ENCODE results near the gene SRRM3. TPM values are rescaled to one million over a fixed set of nuclear protein-coding genes. Genes with fewer than 3 reads are reported as not detected.
"Not testable (repeated sequence)": the region's sequence is repeated elsewhere in the genome, so short reads cannot be mapped to it uniquely, and the experiment has no call there.

Gene SRRM3
- total RNA-seq, 1 experiment from 2014 or later = 0.39 TPM

DNA sequence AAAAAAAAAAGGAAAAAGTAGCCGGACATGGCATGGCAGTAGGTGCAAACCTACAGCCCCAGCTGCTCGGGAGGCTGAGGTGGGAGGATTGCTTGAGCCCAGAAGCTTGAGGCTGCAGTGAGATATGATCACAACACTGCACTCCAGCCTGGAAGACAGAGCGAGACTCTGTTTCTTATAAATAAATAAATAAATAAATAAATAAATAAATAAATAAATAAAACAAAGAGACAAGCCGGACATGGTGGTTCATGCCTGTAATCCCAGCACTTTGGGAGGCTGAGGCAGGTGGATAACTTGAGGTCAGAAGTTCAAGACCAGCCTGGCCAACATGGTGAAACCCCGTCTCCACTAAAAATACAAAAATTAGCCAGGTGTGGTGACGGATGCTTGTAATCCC lies 113.0 kb downstream of the SRRM3 start:
- DNase-seq (ENCODE audit: low read depth) = not testable (repeated sequence)

GRCh38 chr7:76315364-76315763 lies 113.7 kb downstream of the SRRM3 start:
- DNase-seq (ENCODE audit: low read depth) = no peak

GRCh38 chr7:76316984-76317781 lies 115.5 kb downstream of the SRRM3 start:
- DNase-seq (ENCODE audit: low read depth) = no peak

DNA sequence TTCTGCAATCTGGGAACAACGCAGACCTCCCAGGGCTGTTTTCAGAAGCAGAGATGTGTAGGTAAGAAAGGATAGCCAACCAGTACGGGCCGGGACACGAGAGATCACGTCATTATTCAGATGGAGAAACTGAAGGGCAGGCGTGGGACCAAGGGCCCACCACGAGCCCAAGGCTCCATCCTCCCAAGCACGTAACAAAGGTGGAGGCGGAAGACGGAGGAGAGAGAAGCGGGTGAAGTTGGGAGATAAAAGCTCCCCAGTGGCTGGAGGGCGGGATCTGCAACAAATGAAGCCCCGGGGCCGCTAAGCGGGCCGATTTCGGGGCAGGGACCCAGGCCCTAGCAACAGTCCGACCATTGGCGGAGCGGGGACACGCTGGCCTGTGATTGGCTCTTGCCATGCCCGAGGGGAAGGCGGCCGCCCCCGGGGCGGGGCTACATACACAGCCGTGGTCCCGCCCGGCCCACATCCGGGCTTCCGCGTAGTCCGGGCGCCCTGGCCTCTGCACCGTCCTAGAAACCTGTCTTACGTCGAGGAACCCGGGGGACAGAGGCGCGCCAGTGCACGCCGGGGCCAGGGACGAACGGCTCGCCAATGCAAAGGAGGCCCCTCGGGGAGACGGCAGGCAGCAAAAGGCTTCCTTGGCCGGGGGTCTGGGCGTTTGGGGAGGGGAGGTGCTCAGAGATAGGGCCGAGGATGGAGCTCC lies 116.2 kb downstream of the SRRM3 start:
- peak; percentile 97 for DNase-seq (ENCODE audit: low read depth)

DNA sequence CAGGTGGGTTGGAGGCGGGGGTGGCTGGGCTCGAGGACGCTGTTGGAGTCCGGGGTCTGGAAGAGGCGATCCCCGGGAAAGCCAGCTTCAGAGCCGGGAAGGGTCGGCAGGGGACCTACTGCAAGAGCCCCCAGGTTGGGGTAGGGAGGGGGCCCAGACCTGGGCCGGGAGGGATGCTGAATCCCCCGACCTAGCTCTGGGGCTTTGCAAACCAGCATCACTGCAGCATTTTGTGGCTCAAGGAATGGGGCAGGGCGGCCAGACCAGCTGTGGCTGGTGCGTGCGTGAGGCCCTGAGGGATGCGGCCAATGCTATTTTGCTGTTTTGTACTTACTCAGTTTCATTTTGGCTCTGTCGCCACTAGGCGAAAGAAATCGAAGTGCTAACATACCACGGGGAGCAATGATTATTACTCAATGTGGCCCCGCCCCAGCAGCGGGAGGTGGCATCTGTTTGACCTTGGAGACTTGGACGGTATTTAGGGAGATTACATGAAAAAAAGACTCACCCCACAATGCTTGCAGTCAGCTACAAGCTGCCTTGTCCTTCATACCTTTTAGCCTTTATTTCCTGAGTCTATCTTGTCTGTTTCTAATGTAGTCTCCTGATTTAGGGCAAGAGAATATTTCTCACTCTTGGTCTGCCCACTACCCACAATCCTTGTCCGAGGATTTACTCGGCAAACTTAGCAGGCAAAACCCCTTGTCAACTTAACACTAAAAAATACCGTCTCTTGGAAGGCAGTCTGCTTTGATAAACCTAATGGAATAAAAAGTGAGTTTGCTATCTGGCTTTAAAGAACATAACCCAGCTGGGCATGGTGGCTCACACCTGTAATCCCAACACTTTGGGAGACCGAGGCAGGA lies 117.0 kb downstream of the SRRM3 start:
- DNase-seq (ENCODE audit: low read depth) = peak; percentile 91

GRCh38 chr7:76325092-76325491 lies 123.4 kb downstream of the SRRM3 start:
- DNase-seq (ENCODE audit: low read depth) = no peak

- DNase-seq (ENCODE audit: low read depth) = no peak
These were observed 124.1 kb downstream of the SRRM3 start for GRCh38 chr7:76325811-76326210.

DNA sequence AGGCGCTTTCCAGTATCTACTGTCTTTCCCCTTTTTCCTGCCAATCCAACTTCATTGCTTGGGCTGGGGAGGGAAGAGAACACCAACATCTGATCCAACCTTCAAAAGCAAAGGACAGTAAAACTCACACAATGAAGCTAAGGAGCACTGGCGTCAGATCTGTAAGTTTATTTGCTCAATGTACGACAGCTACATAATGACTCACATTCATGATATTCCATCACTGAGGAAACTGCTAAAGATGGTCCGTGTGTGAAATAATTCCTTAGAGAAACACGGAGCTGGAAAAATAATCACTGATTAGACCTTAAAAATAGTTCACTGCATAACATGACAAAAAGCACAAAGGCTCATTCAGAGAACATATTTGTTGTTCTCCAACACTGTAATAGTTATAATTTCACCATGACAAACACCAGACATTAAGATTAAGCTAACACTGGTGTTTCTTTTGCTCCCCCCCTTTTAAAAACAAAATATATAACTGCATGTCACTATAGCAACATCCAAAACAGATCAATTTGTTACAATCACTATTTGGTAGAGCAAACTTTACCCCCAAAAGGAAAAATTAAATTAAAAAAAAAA lies 125.0 kb downstream of the SRRM3 start:
- no peak for DNase-seq (ENCODE audit: low read depth)

- DNase-seq (ENCODE audit: low read depth) = no peak
These were observed 125.9 kb downstream of the SRRM3 start for GRCh38 chr7:76327610-76328009.

- DNase-seq (ENCODE audit: low read depth) = no peak
These were observed 126.7 kb downstream of the SRRM3 start for GRCh38 chr7:76328389-76328788.

DNA sequence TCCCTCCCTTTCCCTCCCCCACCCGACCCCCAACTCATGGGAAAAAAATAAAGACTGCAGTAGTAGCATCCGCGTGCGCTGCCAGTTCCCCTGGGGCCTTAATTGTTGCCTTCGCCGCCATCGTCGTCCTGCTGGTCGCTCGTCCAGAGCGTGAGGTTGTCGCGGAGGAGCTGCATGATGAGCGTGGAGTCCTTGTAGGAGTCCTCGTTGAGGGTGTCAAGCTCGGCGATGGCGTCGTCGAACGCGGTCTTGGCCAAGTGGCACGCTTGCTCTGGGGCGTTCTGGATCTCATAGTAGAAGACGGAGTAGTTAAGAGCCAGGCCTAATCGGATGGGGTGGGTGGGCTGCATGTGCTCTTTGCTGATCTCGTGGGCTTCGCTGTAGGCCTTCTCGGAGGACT lies 127.8 kb downstream of the SRRM3 start:
- no peak for DNase-seq (ENCODE audit: low read depth)

- DNase-seq (ENCODE audit: low read depth) = no peak
These were observed 128.6 kb downstream of the SRRM3 start for GRCh38 chr7:76330261-76330660.

GRCh38 chr7:76330673-76331072 lies 129.0 kb downstream of the SRRM3 start:
- DNase-seq (ENCODE audit: low read depth) = no peak

- no peak for DNase-seq (ENCODE audit: low read depth)
These were observed 130.4 kb downstream of the SRRM3 start for GRCh38 chr7:76332078-76332477.

GRCh38 chr7:76333511-76334101 lies 131.9 kb downstream of the SRRM3 start:
- no peak for DNase-seq (ENCODE audit: low read depth)

DNA sequence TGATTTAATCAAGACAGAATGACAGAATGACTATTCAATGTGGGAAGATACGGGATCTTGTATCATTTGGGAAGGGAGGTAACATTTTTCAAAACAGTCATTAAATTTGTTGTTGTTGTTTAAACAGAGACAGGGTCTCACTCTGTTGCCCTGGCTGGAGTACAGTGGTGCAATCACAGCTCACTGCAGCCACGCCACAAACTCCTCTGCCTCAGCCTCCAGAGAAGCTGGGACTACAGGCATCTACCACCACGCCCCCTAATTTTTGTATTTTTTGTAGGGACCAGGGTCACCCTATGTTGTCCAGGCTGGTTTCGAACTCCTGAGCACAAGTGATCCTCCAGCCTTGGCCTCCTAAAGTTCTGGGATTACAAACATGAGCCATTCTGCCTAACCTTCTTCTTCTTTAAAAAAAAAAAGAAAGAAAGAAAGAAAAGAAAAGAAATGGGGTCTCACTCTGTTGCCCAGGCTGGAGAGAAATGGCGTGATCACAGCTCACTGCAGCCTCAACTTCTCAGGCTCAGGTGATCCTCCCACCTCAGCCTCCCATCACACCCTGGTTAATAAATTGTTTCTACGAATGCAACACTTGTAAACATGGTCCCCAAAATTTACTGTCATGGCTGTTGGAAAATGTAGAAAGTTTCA lies 132.7 kb downstream of the SRRM3 start:
- DNase-seq (ENCODE audit: low read depth) = no peak

DNA sequence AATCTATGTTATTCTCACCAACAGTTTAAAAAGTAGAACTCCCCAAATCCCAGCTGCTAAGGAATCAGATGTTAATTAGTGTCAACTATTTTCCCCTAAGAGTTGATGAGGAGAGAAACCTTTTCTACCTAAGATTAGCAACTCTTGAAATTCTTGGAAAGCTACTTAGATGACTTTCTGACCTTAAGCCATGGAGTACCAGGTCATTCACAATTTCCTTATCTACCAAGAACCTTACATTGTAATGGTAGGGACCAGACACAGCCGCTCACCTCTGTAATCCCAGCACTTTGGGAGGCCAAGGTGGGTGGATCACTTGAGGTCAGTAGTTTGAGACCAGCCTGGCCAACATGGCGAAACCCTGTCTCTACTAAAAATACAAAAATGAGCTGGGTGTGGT lies 133.7 kb downstream of the SRRM3 start:
- DNase-seq (ENCODE audit: low read depth) = not testable (repeated sequence)

GRCh38 chr7:76336094-76336493 lies 134.4 kb downstream of the SRRM3 start:
- no peak for DNase-seq (ENCODE audit: low read depth)
